ENCODE data around the gene ARHGEF18. TPM values are rescaled to one million over a fixed set of nuclear protein-coding genes. Genes with fewer than 3 reads are reported as not detected.

The ARHGEF18 gene
- total and polyA plus RNA-seq, 2 donors (not counting 3 experiments of a cell fraction or from before 2014, with no cell fraction given) = 12.1 to 30.7 TPM

GRCh38 chr19:7355871-7356270 is 7.1 kb downstream of the ARHGEF18 start:
- TF ChIP-seq EZH2 (IDR thresholded peaks at IDR 0.05; ENCODE audit: borderline replicate concordance, low read depth, low read length, severe bottlenecking) (no peak), MYC (IDR thresholded peaks at IDR 0.05; ENCODE audit: low read depth, low read length) (no peak), CTCF (IDR thresholded peaks at IDR 0.05; ENCODE audit: extremely low read depth in 1 of 2, insufficient read depth in 1 of 2, low read depth in 1 of 2, low read length in 2 of 2) (no peak), FOS (IDR thresholded peaks at IDR 0.05; ENCODE audit: borderline replicate concordance, insufficient read depth, low read length) (no peak), GATA2 (IDR thresholded peaks at IDR 0.05; ENCODE audit: insufficient read depth, insufficient read length, low read depth, low read length) (no peak), MAX (IDR thresholded peaks at IDR 0.05; ENCODE audit: insufficient read depth, insufficient read length) (no peak), POLR2A (IDR thresholded peaks at IDR 0.05; ENCODE audit: low read depth, low read length) (no peak), POLR2AphosphoS5 (IDR thresholded peaks at IDR 0.05; ENCODE audit: insufficient read depth, low read depth, low read length) (no peak)
- Histone ChIP-seq H3K4me1 (ENCODE audit: control insufficient read depth, extremely low read depth, insufficient read depth, low read length) (no peaks in the 10 kb centered on the region), H2AFZ (ENCODE audit: low read depth, low read length) (no peak overlapping the region), H3K9me3 (replicated peaks; ENCODE audit: control insufficient read depth, insufficient read depth, low read length) (no peaks in the 10 kb centered on the region), H3K36me3 (ENCODE audit: control insufficient read depth in 2 of 2, extremely low read depth in 1 of 2, insufficient read depth in 2 of 2, low read length in 2 of 2) (no peaks in the 10 kb centered on the region), H3K79me2 (ENCODE audit: control insufficient read depth, insufficient read depth, low read length) (no peaks in the 10 kb centered on the region), H3K4me3 (replicated peaks in 1 of 3; ENCODE audit: insufficient read depth in 1 of 3, low read depth in 1 of 3, low read length in 3 of 3) (no peak overlapping the region), H4K20me1 (replicated peaks; ENCODE audit: control insufficient read depth, extremely low read depth, insufficient read depth, low read length) (no peaks in the 10 kb centered on the region), H3K9me1 (replicated peaks; ENCODE audit: control insufficient read depth, extremely low read depth, insufficient read depth, low read length) (no peaks in the 10 kb centered on the region), H3K9ac (replicated peaks; ENCODE audit: extremely low read depth, insufficient read depth, low read length) (no peak overlapping the region), H3K27ac (ENCODE audit: insufficient read depth, low read depth, low read length) (no peak overlapping the region), H3K27me3 (ENCODE audit: control insufficient read depth in 2 of 2, insufficient read depth in 2 of 2, low read length in 2 of 2) (peaks cover 0 to 5% of the 10 kb centered on the region in 2 experiments), H3K4me2 (ENCODE audit: insufficient read depth, low read length) (no peak overlapping the region)
- ChIA-PET CTCF (interaction anchor here (0.6 to 3.7 kb wide), 8 partner anchors 24 to 444 kb away, joined by 3 to 46 read pairs (median 24); partner anchors contain the start of genes CAMSAP3 and TRAPPC5), POLR2A (interaction anchor here (0.7 kb wide), 1 partner anchor 118 kb away, joined by 5 read pairs; no protein-coding TSS in a partner anchor)
- DNase-seq (ENCODE audit: low read depth, low spot score) = no peak
- intact Hi-C loops (cut with micrococcal nuclease) (no loop called here), dilution Hi-C loops (cut with MboI; ENCODE audit: extremely low pct_ligation_motif_present, low sequenced_read_pairs) (no loop called here)
- BruUV-seq (replicated peaks) = no TSS peak
- FAIRE-seq = no peak
